SK-N-MC (cell line): ENCODE results near the gene GPC2.
"Not testable (repeated sequence)": the region's sequence is repeated elsewhere in the genome, so short reads cannot be mapped to it uniquely, and the experiment has no call there.

Source experiments
- DNase-seq: peaks from one replicate; pipeline ENCODE4 v3.0.0-alpha.2; 2011; ENCODE audit warnings: low read depth, low spot score
- H3K27ac ChIP-seq: fragments of 200-600 bp; sonication (generic); 2 replicates; pipeline ENCODE4 v1.5.1; 2016; ENCODE audit warnings: mixed run types
- H3K36me3 ChIP-seq: fragments of 200-600 bp; sonication (generic); 2 replicates; pipeline ENCODE4 v1.6.1; 2017; ENCODE audit warnings: antibody characterized with exemption, low read length, mixed read lengths; ENCODE audit not compliant: insufficient read depth
- H3K4me3 ChIP-seq: fragments of 200-600 bp; sonication (generic); 2 replicates; pipeline ENCODE4 v1.5.1; 2016
- H3K9ac ChIP-seq: fragments of 200-600 bp; sonication (generic); 2 replicates; pipeline ENCODE4 v1.8.0; 2017; ENCODE audit warnings: mixed run types, mixed read lengths; ENCODE audit not compliant: insufficient read length
- H3K9me3 ChIP-seq: fragments of 200-600 bp; sonication (generic); 2 replicates; pipeline ENCODE4 v1.6.1; 2017; ENCODE audit warnings: low read depth, mild to moderate bottlenecking, antibody characterized with exemption, low read length, moderate library complexity, mixed read lengths
- EZH2 ChIP-seq: fragments of 200-600 bp; sonication (generic); IDR thresholded peaks from one replicate; pipeline ENCODE4 v1.6.1; 2017; ENCODE audit warnings: antibody characterized with exemption
- FOXP2 ChIP-seq: optimal IDR thresholded peaks from 2 replicates; pipeline ENCODE3; 2011; ENCODE audit warnings: mild to moderate bottlenecking, moderate library complexity; ENCODE audit not compliant: insufficient read depth; ENCODE audit errors: extremely low read length, control extremely low read depth
- POLR2AphosphoS5 ChIP-seq: IDR thresholded peaks from 2 replicates; pipeline ENCODE4 v1.6.1; 2012; ENCODE audit warnings: mild to moderate bottlenecking, low read depth, low read length, borderline replicate concordance

GPC2 gene

GRCh38 chr7:100219271-100219737 is 42.1 kb upstream of the GPC2 start:
- no peak for TF ChIP-seq POLR2AphosphoS5
- no peak for TF ChIP-seq EZH2
- no peak for TF ChIP-seq FOXP2
- H3K9me3 ChIP-seq: no peaks in the 10 kb centered on the region
- H3K36me3 ChIP-seq: no peaks in the 10 kb centered on the region
- no peak overlapping the region for H3K27ac ChIP-seq
- DNase-seq: no peak
- H3K4me3 ChIP-seq: no peak overlapping the region
- H3K9ac ChIP-seq: no peak overlapping the region

- not testable (repeated sequence) for H3K9ac ChIP-seq, H3K4me3 ChIP-seq, DNase-seq, H3K27ac ChIP-seq, H3K9me3 ChIP-seq, H3K36me3 ChIP-seq
These were observed 40.8 kb upstream of the GPC2 start for GRCh38 chr7:100217934-100218333.

DNA sequence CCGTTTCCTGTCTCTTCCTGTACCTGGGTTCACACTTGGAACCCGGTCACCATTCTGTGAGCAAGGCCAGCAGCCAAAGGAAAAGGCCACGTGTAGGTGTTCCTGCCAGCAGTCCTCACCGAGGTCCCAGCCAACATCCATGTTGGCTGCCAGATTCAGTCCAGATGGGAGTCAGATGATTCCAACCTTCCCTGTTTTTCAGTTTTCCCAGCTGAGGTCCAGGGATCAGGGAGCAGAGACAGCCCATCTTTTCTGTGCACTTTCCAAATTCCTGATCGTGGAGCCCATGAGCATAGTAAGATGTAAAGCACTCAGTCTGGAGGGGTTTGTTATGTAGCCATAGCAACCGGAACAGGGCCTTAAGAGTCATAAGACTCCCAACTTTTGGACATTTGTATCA is 38.7 kb upstream of the GPC2 start:
- Histone ChIP-seq H3K9me3 (no peaks in the 10 kb centered on the region), H3K9ac (no peak overlapping the region), H3K27ac (no peak overlapping the region), H3K36me3 (no peaks in the 10 kb centered on the region), H3K4me3 (no peak overlapping the region)
- no peak for DNase-seq
- TF ChIP-seq POLR2AphosphoS5 (no peak), EZH2 (no peak), FOXP2 (no peak)

DNA sequence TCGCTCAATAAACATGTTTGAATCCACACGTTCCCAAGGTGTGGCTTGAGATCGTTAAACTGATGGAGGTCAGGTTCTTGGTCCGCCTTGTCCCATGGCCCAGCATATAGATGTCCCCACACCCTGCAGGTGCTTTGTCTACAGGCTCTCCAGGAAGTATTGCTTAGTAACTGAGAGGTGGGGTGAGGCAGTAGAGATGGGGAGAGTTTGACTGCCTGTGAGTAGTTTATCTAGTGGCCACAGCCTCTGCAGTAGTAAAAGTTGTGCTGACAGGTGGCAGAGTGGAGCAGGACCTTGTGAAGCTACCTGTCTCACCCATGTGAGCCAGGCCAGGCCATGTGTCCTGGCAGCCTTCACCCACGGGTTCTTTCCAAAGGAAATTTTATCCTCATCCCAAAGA is 37.2 kb upstream of the GPC2 start:
- H3K9me3 ChIP-seq, H3K9ac ChIP-seq, H3K27ac ChIP-seq, H3K4me3 ChIP-seq, DNase-seq, H3K36me3 ChIP-seq: not testable (repeated sequence)

DNA sequence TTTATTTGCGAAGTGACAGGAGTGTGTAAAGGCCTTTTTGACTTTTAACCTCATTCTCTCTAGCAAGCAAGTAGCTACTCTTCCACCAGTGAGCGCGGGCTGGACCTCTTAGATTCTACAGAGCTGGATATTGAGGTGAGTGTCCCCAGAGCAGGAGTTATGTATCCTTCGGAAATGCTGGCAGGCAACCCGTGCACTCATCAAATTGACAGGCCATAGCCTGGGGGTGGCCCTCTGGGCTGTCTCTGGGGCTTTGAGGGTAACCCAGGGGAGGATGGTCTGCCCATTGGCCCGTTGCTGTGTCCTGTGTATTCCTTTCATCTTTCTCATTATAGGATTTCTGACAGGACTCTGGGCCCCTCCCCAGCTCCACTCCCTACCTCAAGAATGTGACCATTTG is 36.5 kb upstream of the GPC2 start:
- TF ChIP-seq POLR2AphosphoS5 (no peak), FOXP2 (no peak), EZH2 (no peak)
- DNase-seq: no peak
- Histone ChIP-seq H3K27ac (no peak overlapping the region), H3K36me3 (no peaks in the 10 kb centered on the region), H3K9me3 (no peaks in the 10 kb centered on the region), H3K9ac (no peak overlapping the region), H3K4me3 (no peak overlapping the region)

DNA sequence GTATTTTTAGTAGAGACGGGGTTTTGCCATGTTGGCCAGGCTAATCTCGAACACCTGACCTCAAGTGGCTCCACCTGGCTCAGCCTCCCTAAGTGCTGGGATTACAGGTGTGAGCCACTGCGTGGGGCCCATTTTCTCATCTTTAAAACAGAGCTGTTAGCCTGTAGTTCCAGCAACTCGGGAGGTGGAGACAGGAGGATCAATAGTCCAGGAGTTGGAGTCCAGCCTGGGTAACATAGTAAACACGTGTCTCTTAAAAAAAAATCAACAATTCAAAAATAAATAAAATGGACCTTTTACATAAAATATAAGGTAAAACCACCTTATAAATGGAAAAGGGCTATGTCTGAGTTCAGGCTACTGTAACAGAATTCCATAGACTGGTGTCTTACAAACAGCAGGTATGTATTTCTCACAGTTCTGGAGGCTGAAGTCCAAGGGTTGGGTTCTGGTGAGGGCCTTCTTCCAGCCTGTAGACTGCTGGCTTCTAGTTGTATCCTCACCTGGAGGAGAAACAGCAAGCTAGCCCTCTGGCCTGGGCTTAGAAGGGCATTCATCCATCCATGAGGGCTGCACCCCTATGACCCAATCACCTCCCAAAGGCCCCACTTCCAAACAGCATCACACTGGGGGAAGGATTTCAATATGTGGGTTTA is 35.6 kb upstream of the GPC2 start:
- Histone ChIP-seq H3K9ac (no peak overlapping the region), H3K27ac (no peak overlapping the region), H3K36me3 (no peaks in the 10 kb centered on the region), H3K9me3 (no peaks in the 10 kb centered on the region), H3K4me3 (no peak overlapping the region)
- no peak for TF ChIP-seq FOXP2
- TF ChIP-seq EZH2: no peak
- no peak for TF ChIP-seq POLR2AphosphoS5
- DNase-seq: no peak

DNA sequence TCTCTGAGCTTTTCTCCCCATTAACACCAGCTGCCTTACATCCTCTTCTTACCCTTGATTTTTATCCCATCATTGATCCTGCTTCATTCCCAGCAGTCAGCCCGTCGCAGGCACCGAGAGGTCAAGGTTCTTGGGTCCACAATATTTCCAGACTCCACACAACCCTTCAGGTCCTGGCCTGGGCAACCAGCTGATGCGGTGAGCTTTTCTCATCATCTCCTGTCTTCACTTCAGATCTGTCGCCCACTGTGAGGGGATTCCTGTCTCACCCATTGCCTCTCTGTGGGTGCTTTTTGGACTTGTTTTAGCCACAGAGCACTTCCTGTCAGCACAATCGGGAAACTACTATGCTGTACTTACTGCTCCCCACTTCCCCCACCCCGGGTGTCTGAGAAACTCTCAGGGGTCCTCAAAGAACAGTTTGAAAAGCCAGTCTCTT is 34.2 kb upstream of the GPC2 start:
- Histone ChIP-seq H3K9ac (no peak overlapping the region), H3K9me3 (no peaks in the 10 kb centered on the region), H3K36me3 (no peaks in the 10 kb centered on the region), H3K4me3 (no peak overlapping the region), H3K27ac (no peak overlapping the region)
- DNase-seq: no peak
- no peak for TF ChIP-seq FOXP2
- TF ChIP-seq POLR2AphosphoS5: no peak
- TF ChIP-seq EZH2: no peak

- no peak for DNase-seq
- H3K27ac ChIP-seq: no peak overlapping the region
- H3K9me3 ChIP-seq: no peaks in the 10 kb centered on the region
- no peaks in the 10 kb centered on the region for H3K36me3 ChIP-seq
- H3K9ac ChIP-seq: no peak overlapping the region
- no peak overlapping the region for H3K4me3 ChIP-seq
- no peak for TF ChIP-seq EZH2
- TF ChIP-seq FOXP2: no peak
- TF ChIP-seq POLR2AphosphoS5: no peak
These were observed 33.6 kb upstream of the GPC2 start for GRCh38 chr7:100210805-100211204.

- Histone ChIP-seq H3K36me3 (no peaks in the 10 kb centered on the region), H3K9me3 (no peaks in the 10 kb centered on the region), H3K27ac (no peak overlapping the region), H3K9ac (no peak overlapping the region), H3K4me3 (no peak overlapping the region)
- no peak for DNase-seq
- TF ChIP-seq EZH2 (no peak), POLR2AphosphoS5 (no peak), FOXP2 (no peak)
These were observed 32.3 kb upstream of the GPC2 start for GRCh38 chr7:100209493-100209892.
